Hematopoietic multipotent progenitor cell treated with erythropoietin and hydrocortisone succinate and interleukin-3 and kit ligand, for 15 days (in vitro differentiated cells): ENCODE data around the gene PSMB10.
A peak's percentile ranks its signal among the peaks of the same experiment; 100 is the strongest.
"Not testable (repeated sequence)": the region's sequence is repeated elsewhere in the genome, so short reads cannot be mapped to it uniquely, and the experiment has no call there.

ENCODE experiments used
- DNase-seq: peaks from one replicate; pipeline ENCODE4 v3.0.0-alpha.2; 2015; ENCODE audit warnings: low spot score

The PSMB10 gene

DNA sequence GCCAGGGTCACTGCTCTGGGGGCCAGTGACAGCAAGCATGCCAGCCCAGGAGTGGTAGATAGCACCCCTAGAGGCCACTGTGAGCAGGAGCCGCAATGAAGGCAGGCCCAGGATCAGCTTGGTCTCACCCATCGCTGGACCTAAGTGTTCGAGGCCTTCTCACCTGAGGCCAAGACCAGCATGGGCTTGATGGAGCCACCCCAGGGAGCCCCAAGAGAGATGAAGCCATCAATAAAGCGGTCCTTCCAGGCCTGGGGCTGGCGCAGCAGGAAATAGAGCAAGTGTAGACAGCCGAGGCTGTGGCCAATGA lies 5.5 kb upstream of the PSMB10 start:
- peak; percentile 53 for DNase-seq

DNA sequence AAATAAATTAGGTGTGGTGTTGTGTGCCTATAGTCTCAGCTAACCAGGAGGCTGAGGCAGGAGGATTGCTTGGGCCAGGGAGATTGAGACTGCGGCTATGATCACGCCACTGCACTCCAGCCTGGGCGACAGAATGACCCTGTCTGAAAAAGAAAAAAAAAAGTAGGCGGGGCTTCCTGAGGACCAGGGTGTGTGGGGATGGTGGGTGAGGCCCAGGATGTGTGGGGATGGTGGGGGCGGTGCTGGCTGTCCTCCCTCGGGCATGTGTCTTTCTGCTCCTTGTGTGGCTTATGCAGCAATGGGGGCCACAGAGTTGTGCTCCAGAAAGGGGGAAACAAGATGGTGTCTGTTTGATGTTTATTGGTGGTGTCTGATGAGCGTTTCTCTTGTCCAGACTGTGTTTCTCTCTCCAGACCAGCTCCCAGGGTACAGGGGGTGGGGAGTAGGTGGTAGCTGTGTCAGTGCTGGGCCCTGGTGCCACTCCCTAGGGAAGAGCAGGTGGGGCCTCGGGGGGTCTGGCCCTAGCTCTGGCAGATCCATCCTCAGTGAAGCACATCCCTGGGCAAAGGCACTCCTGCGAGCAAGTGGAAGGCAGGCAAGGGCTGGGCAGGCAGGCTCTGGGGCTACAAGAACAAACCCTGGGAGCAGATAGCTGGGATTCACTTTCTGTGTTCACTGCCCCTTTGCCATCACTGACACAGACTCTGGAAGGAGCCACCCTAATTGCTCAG lies 5.0 kb upstream of the PSMB10 start:
- DNase-seq, result no peak

- peak; percentile 21 for DNase-seq
Observed at GRCh38 chr16:67940446-67941089, 3.9 kb upstream of the PSMB10 start.

DNA sequence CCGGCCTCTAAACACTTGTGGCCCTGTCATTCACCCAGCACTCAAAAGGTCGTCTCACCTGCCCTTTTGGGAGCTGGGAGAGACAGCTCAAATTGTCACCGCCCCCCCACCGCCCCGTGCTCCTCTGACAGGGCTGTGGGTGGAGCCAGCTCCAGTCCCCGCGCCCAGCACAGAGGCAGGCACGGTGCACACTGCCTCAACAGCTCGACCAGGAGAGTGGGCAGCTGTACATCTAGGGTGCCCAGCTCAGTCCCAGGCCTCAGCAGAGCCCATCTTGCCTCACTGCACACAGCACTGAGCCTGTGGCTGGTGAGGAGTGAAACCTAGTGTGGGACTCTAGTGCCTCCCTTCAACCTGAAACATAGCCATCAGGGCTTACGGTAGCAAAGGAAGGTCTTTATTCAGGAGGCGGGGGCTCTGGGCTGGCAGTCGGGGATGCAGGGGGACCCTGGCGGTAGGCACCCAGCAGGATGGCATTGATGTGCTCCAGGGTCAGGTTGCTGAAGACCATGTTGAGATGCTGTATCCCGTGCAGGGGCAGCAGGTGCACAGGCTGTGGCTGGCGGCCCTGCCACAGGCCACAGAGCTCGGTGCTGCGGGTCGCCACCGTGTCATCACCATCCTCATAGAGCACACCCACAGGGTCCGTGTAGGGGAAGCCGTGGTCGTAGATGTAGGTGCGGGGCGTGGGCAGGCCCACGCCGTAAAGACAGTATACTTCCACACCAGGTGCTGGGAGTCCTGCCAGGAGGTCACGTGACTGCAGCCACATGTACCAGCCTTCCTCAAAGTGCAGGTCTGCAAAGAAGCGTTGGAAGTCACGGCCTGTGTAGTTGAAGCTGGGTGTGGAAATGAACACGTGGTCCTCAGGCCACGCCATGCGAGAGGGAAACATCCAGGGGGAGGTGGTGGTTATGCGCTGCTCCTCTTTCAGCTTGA lies 3.1 kb upstream of the PSMB10 start:
- no peak for DNase-seq

GRCh38 chr16:67937713-67938112 lies 1.1 kb upstream of the PSMB10 start:
- DNase-seq, result not testable (repeated sequence)

DNA sequence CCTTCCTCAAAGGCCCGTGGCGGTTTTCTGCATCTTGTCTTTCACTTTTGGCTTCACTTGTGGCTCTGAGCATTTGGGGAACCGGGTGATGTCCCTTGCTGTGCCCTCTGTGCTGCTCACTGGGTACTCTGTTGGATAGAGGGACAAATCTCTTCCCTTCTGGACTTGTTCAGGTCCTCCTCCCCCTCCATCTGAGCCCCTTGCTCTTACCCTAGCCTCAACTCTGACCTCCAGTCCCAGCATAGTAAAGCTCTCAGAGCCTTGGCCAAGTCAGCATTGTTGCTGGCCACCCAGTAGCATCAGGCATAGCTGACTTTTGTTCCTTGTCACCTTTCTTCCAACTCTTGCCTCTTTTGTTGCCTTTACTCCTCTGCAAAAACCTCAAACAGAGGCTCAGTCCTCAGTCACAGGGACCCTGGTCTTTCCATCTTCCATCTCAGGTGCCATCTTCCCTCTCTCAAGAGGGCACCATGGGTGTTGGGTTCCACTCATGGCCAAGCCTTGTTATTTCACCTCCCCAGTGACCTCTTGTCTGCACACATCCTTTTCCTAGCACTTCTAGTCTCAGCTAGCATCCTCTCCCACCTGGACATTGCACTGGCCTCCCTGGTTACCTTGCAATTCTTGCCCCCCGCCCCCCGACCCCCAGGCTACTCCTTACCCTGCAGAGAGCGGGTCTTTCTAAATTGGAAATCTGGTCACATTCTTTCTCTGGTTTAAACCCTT lies 393 bp upstream of the PSMB10 start:
- DNase-seq, result peak; percentile 74

DNA sequence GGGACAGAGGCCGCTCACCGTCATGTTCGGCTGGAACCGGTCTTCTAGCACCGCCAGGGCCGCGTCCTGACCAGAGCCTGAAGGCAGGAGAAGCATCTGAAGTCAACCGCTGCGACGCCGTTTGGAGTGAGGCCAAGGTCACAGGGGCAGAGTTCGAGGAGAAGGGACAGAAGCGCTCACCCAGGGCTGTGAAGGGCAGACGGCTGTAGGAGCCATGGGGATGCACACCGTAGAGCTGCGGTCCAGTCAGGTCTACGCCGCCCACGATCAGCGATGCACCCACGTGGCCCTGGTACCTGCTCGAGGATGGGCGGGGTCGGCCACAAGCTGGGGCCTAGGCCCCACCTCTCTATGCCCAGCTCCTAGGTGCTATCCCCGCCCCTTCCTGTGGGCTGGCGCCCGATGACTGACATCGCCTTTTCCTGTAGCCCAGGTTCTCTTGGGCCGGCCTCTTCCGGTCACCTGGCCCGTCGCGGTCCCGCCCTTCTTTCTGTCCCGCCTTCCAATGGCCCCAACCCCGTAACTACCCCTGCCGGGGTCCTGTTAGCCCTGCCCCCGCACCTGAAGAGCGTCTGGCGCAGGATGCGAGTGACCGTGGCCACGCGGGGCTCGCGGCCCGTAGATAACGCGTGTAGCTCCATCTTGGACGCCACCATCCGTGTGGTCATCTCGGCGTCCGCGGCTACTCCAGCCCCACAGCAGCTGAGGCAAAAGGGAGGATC lies 1.1 kb downstream of the PSMB10 start:
- DNase-seq, result peak; percentile 92

DNA sequence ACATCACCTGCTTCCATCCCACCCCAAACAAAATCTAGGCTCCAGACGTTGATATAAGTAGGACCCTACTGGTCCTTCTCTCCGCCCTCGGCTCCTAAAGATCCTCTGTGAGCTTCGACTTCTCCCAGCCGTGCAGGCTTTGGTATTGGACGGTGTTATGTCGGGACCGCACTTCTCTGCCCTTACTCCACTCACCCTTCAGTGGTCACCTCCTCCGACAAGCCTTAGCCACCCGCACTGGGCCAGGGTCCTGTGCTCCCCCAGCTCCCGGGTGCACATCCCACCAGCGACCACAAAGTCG lies 1.6 kb downstream of the PSMB10 start:
- DNase-seq, result no peak

GRCh38 chr16:67934306-67935100 lies 2.1 kb downstream of the PSMB10 start:
- no peak for DNase-seq

- DNase-seq, result no peak
Observed at GRCh38 chr16:67933805-67934204, 2.8 kb downstream of the PSMB10 start.

DNA sequence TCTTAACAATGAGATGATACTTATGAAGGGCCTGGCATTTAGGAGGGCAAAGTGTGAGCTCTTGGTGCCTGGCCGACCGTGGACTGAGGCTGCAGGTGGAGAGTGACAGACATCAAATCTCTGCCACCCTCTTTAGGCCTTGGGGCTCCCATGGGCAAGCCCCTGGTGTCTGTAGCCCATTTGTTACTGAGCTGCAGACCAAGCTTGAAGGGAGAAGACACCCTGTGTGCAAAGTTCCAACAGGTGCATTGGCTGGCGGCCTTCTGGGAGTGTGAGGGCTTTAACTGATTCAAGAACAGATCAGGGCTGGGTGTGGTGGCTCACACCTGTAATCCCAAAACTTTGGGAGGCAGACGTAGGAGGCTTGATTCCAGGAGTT lies 4.2 kb downstream of the PSMB10 start:
- no peak for DNase-seq

GRCh38 chr16:67931712-67932461 lies 4.8 kb downstream of the PSMB10 start, which contains the start of gene CTRL:
Gene CTRL, minus strand, starts transcription at chr16:67931862. Its CDS starts 10 bp downstream, at chr16:67931852.
- no peak for DNase-seq

DNA sequence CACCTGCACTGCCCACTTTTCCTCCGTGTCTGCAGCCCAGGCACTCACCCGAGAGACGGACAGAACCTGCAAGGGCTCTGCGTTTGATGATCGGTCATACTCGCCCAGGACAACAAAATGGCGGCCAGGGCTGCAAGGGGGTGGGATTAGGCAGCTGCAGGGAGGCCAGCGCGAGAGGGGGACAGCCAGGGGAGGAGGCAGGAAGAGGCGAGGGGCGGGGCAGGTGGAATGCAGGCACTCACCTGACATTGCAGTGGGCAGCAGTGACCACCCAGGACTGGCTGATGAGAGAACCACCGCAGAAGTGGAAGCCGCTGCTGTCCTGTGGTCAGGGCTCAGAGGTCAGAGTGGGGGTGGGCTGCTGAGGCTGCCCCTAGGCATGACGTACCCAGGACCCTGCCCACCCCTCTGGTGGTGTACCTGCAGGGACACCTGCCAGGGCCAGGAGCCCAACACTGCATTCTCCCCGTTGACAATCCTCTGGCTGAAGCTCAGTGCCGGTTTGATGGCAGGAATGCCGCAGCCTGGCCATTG lies 5.9 kb downstream of the PSMB10 start:
- DNase-seq, result no peak

DNA sequence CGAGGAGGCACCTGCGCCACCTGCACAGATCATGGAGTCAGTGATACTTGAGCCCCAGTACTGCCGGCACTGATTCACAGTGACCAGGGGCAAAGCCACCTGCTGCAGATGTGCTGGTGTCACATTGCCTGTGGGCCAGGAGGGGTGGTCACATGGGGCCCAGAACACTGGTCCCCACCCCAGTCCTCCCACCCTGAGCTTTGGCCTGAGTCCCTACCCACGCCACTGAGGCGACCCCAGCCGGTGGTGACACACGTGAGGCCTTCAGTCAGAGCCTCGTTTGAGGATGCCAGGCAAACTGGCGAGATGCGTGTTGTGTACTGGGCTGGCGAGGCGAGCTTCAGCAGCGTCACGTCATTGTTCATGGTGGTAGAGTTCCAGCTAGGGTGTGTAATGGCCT lies 6.5 kb downstream of the PSMB10 start:
- no peak for DNase-seq

GRCh38 chr16:67928561-67929364 lies 7.9 kb downstream of the PSMB10 start:
- DNase-seq, result peak; percentile 80

DNA sequence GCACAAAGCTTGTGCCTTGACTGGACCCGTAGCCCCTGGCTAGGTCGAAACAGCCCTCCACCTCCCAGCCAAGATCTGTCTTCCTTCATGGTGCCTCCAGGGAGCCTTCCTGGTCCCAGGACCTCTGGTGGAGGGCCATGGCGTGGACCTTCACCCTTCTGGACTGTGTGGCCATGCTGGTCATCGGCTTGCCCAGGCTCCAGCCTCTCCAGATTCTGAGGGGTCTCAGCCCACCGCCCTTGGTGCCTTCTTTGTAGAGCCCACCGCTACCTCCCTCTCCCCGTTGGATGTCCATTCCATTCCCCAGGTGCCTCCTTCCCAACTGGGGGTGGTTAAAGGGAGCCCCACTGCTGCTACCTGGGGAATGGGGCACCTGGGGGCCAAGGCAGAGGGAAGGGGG lies 8.5 kb downstream of the PSMB10 start:
- no peak for DNase-seq

- no peak for DNase-seq
Observed at GRCh38 chr16:67927131-67927941, 9.3 kb downstream of the PSMB10 start.

GRCh38 chr16:67926181-67926750 lies 10.4 kb downstream of the PSMB10 start:
- DNase-seq, result no peak
